GM18873 (cell line): ENCODE measurements around the gene TRIM7.

Source experiments
- ATAC-seq: cut with Tn5 transposase; IDR thresholded peaks from one replicate; pipeline ENCODE4 v1.9.1; 2021; ENCODE audit warnings: mild to moderate bottlenecking, moderate library complexity, moderate number of reproducible peaks; ENCODE audit not compliant: unreplicated experiment, low FRiP score

The TRIM7 gene

DNA sequence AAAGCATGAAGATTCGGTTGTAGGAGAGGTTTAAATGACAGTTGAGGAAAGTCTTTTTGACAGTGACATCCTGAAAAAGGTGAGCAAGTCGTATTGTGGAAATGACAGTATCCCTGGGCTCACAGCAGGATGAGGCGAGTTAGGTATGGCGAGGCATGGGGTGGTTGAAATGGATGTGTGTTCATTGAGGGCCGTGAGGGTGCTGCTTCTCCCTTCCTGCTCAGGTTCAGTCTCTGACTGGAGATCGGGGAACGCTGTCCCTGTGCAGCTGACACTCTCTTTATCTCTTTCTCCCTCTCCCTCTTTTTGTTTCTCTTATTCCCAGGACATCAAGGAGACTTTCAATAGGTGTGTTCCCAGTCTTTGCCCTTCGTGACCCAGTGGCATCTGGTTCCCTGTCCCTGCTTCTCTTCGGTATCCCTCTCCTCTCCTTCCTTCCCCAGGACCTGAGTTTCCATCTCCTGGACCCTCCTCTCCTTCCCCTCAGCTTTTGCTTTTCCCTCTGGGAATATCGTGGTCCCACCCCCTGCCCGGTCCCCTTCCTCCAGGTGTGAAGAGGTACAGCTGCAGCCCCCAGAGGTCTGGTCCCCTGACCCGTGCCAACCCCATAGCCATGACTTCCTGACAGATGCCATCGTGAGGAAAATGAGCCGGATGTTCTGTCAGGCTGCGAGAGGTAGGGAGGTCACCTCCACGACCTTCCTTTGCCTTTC is 28.2 kb upstream of the TRIM7 start:
- no peak for ATAC-seq

DNA sequence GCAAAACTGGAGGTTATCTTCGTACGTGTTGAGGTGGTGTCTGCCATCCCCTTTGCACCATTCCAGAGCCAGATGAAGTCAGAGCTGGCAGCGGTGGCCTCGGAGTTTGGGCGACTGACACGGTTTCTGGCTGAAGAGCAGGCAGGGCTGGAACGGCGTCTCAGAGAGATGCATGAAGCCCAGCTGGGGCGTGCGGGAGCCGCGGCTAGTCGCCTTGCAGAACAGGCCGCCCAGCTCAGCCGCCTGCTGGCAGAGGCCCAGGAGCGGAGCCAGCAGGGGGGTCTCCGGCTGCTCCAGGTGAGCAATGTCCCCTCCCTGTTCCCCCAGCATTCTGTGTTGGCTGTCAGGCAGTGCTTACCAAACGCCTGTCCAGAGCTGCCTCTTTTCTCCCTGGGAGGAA is 27.6 kb upstream of the TRIM7 start:
- no peak for ATAC-seq

DNA sequence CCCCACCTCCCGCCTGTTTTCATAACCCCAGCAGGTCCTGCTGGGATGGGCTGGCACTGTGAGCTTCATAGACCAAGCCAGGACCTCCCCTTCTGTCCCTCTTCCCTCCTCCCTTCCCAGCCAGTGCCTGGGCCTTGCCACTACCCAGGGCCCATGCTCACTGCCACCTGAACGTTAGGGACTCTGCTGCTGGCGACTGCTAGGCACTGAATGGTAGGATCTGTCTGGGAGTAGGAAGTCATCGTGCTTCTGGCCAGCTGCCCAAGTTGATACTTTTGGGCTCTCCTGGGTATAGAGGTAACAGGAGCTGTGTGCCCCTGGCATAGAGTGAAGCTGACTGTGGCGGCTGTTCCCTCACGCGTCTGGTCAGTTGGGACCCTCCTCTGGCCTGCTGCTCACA is 26.4 kb upstream of the TRIM7 start:
- no peak for ATAC-seq

DNA sequence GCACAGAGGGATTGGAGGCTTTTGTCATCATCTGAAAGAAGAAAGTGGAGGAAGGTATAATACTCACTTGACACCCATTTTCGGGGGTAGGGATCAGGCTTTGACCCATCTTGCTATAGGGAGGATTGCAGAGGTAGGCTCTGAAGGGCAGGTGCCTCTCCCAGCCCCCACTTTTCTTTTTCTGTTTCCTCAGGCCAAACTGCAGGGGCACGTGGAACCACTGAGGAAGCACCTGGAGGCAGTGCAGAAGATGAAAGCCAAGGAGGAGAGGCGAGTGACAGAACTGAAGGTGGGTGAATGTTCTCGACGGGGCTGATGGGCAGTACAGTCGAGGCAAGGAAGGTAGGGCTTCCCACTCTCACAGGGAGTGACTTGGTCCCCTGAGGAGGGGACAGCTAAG is 25.6 kb upstream of the TRIM7 start:
- no peak for ATAC-seq

DNA sequence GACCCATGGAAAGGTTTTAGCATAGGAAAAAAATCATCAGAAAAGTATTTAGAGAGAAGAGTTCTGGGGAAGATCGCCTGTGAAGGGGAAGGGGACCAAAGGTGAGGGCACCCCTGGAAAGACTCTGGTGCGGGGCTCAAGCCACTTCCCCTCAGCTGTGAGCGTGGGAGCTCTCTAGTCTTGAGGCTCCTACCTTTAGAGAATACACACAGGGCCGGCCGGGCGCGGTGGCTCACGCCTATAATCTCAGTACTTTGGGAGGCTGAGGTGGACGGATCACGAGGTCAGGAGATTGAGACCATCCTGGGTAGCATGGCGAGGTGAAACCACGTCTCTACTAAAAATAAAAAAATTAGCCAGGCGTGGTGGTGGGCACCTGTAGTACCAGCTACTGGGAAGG is 25.0 kb upstream of the TRIM7 start:
- ATAC-seq, result no peak

DNA sequence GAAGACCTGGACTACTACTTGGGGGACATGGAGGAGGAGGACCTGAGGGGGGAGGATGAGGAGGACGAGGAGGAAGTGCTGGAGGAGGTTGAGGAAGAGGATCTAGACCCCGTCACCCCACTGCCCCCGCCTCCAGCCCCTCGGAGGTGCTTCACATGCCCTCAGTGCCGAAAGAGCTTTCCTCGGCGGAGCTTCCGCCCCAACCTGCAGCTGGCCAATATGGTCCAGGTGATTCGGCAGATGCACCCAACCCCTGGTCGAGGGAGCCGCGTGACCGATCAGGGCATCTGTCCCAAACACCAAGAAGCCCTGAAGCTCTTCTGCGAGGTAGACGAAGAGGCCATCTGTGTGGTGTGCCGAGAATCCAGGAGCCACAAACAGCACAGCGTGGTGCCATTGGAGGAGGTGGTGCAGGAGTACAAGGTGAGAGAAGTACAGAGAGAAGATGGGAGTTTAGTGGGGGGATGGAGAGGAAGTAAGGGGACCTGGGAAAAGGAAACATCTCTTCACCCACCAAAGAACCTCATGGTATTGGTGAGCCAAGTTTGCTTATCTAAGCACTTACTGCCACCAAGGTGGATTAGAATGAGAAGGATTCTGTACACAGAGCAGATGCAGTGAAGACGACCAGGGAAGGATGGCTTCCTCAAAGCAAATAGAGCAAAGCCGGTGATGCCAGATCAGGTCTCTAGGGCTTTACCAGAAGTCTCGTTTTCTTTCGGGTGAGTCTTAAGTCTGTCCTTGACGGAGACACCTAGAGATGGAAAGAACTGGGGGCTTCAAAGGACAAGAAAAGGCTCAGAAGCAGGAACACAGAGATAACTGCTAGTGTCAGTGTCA is 19.6 kb upstream of the TRIM7 start:
- no peak for ATAC-seq

DNA sequence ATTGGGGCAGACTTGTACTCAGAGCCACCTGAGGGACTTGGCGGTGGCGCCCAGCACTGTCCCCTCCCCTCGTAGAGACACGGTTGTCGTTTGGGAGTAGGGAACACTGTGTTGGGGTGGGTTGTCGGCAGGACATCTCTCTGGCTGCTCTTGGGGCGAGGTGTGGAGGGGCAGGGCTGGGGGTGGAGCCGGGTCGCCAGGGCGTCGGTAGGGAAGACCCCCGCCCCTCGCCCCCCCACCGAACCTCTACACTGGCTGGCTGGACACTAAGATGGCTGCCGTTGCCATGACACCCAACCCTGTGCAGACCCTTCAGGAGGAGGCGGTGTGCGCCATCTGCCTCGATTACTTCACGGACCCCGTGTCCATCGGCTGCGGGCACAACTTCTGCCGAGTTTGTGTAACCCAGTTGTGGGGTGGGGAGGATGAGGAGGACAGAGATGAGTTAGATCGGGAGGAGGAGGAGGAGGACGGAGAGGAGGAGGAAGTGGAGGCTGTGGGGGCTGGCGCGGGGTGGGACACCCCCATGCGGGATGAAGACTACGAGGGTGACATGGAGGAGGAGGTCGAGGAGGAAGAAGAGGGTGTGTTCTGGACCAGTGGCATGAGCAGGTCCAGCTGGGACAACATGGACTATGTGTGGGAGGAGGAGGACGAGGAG is 18.9 kb upstream of the TRIM7 start:
- no peak for ATAC-seq

DNA sequence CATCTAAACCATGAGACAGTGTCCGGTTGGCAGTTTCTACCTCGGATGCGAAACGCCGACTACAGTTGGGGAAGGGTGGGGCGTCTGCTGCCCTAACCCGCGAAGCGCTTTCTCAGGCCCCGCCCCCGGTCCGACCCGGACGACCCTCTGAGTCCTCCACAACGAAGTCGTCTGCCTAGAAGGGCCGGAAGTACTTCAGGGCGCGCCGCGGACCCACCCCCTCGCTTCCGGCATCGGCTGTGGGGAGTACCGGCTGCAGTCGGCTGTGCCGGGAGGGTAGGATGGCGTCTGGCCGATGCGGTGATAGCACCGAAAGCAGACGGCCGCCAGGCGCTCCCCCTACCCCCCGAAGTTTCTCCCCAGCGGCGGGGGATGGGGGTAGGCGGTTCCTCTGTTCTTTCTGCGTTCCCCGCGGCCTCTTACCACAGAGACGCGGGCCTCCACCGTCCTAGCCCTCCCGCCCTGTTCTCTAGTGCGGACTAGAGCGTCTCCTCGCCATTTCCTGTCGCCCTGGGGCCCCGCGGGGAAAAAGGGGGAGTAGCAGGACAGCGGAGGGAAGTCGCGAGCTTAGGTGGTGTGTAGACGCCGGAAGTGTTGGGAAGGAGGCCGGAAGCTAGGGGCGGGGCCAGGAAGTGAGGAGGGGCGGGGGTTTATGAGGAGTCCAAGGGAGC is 18.2 kb upstream of the TRIM7 start, which contains the start of gene TRIM41:
TSS of gene TRIM41 (plus strand) at position 224 of the 671 bp plus-strand sequence. CDS start 719 bp downstream, outside the sequence.
- peak; percentile 48 for ATAC-seq

DNA sequence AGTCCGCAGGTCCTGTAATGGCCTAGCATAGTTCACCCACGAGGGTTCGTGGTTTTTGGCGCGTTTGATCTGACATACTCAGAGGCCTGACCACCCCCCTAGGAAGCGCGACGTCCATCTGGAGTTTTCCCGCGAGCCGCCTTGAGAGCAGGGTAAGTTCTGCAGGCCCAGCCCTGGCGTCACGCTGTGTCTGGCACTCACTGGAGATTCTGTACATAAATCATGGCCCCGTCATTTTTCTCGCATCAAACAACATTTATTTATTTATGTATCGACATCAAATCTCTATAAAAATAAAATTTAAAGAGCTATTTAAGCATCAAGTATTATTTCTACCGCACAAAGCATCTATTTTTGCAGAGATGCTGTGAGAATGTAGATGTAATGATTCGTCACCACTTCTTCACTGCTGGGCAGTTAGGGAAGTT is 17.6 kb upstream of the TRIM7 start:
- peak; percentile 3 for ATAC-seq

DNA sequence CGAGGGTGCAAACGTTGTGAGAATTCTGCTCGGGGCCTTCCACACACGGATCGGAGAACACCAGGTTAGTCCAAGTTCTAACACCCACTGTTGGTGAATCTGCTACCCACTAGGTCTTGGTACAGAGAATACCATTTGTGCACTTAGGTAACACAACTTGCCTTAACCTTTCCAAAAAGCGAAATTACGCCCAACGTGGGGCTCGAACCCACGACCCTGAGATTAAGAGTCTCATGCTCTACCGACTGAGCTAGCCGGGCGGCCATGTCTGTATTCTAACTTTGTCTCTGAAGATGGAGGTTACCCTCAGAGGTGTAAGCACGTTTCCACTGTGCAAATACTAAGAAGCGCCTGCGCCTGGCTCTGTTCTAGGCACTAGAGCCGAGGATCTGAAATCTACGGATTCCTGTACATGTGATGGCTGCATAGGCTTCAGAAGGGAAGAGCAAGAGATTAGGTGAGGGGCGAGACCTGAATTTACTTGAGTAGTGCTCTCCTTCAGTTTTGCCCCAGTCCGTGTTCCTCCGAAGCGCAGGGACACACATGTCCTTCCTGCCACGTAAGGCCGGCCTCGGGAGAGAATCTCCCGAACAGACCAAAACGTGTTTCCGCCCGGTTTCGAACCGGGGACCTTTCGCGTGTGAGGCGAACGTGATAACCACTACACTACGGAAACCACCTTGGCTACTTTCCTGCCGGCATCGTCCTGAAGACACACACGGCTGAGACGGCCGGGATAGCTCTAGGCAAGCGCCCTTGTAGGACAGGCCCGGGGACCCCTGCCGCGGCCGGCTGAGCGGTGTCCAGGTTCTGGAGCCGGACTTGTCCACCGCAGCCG is 17.0 kb upstream of the TRIM7 start:
- ATAC-seq, result peak; percentile 31

DNA sequence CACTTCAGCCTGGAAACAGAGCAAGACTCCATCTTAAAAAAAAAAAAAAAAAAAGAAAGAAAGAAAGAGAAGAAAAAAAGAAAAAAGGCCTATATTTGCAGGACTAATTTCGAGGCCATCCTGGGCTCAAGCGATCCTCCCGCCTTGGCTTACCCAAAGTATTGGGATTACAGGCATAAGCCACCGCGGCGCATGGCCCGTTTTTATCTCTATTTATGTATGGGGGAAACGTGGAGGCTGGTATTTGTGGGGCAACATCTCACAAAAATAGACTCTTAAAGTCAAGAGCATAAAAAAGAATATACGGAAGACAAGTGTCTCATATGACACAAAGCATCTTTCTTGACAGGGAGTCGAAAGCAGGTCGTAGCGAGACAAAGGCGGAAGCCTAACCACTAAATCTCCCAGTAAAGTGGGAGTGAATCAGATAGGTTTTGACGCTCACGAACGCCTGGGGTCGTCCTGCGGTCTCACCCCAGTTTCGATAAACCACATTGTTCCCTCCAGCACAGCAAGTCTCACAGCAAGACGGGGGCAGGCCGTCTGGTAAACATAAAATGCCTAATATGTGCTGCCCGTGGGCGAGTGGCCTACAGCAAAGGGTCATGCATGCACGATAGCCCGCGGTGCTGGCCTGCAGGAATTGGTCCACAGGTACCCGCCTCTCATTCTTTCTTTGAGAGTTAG is 16.3 kb upstream of the TRIM7 start:
- ATAC-seq, result no peak

DNA sequence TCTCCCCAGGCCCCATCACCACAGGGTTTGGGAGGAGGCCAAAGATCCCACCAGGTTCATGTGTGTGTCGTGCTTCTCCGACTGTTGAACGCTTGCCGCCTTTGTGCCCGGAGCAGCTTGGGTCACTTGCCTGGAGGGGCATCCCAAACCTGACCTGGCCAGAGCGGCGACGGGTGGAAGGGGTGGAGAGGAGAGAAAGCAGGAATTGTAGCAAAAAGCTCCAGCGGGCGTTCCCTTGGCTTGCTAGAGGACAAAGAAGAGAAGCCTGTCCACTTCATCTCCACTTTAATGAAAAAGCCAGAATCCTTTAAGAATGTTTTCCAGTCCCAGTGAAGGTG is 15.2 kb upstream of the TRIM7 start:
- no peak for ATAC-seq

DNA sequence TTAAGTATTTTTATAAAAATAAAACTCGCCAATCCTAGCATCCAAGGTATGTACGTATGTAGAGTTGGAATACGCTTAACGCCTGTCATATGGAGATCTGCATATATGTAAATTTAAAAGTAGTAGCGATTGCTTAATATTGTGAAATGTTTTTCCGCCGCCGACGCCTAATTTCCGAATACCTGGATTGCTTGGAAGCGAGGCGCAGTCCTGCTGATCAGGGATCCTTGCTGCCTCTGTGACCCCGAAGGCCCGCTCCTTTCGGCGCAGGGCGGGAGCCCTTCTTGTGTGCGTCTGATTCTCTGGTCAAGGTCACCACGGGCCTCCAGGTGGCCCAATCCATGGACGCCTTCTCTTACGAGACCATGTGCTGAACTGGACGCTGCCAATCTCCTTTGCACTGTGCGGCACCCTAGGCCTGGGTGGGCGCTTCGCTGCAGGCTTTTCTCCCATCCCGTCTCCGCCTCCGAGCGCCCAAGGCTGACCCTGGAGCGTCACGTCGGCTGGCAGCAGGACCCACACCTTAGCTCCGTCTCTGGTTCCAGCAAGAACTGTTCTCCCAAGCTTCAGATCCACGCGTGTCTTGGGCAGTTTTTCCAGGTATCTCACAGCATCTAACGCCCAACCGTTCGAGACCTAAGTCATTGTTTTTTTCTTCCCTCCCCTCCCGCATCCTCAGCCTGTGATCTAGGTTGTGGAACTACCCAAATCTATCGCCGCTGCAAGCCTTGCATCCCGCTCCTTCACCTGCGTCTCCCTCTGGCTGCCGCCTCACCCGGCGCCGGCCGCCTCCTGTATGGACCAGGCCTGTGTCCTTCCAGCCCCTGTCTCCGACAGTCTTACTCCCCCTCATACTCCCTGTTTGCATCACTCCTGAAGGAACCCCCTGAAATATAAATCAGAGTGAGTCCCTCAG is 14.5 kb upstream of the TRIM7 start:
- no peak for ATAC-seq

DNA sequence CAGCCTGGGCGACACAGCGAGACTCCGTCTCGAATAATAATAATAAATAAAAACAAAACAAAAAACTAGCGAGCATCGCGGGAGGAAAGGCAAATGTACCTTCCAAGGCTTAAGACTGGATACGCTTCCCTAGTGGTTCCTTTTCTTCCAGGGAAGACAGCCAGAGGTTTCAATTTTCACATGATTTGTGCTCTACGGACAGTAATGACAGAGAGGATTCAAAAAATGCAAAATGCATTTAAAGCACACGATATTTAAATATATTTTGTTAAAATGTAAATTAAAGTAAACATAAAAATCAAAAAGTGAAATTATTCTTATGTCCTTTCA is 13.8 kb upstream of the TRIM7 start:
- no peak for ATAC-seq

DNA sequence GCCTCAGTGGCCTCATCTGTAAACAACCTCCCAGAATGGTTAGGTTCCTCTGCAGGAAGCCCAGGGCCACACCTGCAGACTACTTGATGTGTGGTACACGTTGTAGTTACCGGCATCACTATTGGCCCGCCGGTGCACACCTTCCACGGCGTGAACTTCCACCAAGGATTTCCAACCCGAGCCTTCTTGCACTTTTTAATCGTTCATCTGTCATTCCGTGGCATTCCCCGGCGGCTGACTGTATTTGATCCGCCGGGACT is 12.7 kb upstream of the TRIM7 start:
- peak; percentile 4 for ATAC-seq

DNA sequence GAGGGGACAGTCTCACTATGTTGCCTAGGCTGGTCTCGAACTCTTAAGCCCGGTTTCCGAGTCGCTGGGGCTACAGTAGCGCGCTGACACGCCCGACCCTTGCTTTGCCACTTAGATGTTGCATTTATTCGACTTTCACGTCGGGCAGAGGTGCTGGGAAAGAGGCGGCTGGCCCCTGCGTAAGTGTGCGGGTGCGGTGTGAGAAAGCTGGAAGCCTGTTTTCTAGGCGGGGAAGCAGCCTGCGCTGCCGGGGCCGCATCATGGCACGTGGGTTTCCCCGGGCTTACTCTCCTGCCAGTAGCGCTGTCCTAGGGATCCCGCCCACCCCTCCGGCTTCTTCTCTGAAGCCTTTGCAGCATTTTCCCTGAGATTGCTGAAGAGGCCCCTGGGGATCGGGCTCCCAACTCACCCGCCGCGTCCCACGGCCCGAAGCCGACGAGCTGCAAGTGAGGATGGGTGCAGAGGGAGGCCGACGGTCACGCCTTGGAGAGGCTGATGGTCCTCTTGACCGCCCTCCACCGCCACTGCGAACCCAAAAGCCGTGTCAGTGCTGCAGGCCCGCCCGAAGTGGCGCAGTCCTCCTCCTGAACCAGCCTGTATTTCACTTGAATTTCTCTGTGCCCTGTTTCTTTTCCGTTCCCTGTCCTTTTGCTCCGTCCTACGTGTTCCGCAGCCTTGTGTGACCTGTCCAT is 12.3 kb upstream of the TRIM7 start:
- peak; percentile 10 for ATAC-seq

DNA sequence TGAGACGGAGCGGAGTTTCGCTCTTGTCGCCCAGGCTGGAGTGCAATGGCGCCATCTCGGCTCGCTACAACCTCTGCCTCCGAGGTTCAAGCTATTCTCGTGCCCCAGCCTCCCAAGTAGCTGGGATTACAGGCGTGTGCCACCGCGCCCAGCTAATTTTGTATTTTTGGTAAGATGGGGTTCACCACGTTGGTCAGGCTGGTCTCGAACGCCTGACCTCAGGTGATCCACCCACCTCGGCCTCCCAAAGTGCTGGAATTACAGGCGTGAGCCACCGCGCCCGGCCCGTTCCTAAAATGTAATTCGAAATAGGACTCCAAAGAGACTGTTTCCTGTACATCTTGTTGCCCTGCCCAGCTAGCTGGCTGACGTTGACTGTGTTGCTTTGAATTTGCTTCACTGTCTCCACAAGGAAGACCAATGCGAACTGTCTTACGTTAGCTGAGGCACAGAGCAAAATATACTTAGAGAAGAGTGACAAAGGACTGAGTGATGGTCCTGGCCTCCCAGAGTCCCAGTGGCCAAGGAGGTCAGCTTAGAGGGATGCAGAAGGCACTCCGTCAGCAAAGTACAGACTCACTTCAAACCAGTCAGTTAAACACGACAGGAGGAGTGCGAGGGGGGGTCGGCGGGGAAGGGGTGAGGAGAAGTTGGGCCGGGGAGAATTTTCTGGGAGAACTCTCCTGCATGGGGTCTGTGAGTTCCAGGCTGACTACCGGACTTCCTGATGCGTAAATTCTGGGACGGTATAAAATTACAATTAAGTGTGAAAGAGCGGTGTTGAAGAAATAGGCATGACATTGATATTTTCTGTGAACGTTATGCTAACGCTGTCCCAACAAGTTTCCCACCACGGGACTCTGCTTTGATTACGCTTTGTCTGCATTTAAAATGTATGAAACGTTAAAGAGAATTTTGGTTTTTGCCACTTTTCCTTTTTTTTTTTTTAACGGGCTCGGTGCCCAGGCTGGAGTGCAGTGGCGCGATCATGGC is 11.3 kb upstream of the TRIM7 start:
- ATAC-seq, result no peak
